Measurements from ENCODE around the gene RAB5IF. TPM values are rescaled to one million over a fixed set of nuclear protein-coding genes. Genes with fewer than 3 reads are reported as not detected.

Gene RAB5IF
- total and polyA plus RNA-seq, 9 of the 15 experiments (the other 6 are each of a cell fraction or from before 2014, with no cell fraction given), result 26.5 to 198 (median 134) TPM

DNA sequence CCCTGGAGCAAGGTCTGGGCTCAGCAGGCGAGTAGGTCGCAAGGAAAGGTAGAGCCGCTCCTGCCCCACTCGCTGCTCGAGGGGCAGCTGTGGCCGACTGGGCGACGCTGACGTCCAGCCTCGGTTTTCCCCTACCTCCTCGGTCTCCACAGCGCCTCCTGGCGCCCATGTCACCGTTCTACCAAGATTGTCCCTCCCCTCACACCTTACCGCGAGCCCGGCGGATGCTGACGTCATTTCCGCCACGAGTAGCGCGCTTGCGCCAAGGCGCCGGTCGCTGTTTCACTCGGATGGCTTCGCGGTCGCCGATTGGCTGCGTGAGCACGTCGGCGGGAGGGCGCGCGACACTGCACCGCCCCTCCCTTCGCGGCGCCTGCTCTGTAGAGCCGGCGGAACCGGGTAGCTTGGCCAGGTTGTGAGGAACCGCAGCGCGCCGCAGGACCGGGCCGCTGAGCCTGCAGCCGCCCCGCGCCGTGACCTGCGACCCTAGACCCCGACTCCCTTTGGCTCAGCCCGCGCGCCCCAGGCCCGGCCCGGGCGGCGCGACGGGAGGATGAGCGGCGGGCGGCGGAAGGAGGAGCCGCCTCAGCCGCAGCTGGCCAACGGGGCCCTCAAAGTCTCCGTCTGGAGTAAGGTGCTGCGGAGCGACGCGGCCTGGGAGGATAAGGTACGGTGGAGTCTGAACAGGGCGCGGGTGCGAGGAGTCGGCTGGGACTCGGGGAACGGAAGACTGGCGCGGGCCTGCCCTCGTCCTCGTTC lies at the start of gene RAB5IF (continued):
- TF ChIP-seq, protein P1, sequence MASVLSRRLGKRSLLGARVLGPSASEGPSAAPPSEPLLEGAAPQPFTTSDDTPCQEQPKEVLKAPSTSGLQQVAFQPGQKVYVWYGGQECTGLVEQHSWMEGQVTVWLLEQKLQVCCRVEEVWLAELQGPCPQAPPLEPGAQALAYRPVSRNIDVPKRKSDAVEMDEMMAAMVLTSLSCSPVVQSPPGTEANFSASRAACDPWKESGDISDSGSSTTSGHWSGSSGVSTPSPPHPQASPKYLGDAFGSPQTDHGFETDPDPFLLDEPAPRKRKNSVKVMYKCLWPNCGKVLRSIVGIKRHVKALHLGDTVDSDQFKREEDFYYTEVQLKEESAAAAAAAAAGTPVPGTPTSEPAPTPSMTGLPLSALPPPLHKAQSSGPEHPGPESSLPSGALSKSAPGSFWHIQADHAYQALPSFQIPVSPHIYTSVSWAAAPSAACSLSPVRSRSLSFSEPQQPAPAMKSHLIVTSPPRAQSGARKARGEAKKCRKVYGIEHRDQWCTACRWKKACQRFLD (CRISPR knock-in tag; IDR thresholded peaks at IDR 0.05), result peak; percentile 86
- TF ChIP-seq ZFP30 (CRISPR knock-in tag; IDR thresholded peaks at IDR 0.05; ENCODE audit: borderline replicate concordance) (no peak), ZNF274 (IDR thresholded peaks at IDR 0.05; ENCODE audit: borderline replicate concordance, low read depth, low read length) (no peak), CREBBP (IDR thresholded peaks at IDR 0.05; ENCODE audit: low read depth, low read length) (no peak), ZNF12 (CRISPR knock-in tag; IDR thresholded peaks at IDR 0.05) (0 out of 2 replicates have a peak, but pooled peaks have one; percentile 16), ZBTB8A (IDR thresholded peaks at IDR 0.05; ENCODE audit: partially characterized antibody) (no peak), RNF2 (IDR thresholded peaks at IDR 0.05) (peak; percentile 65), NFRKB (IDR thresholded peaks at IDR 0.05; ENCODE audit: low read depth) (no peak), TRIM28 (IDR thresholded peaks at IDR 0.05) (no peak; the same call in 1 of the 2 replicates), CBX2 (IDR thresholded peaks at IDR 0.05; ENCODE audit: insufficient read depth, low read length, poor library complexity, severe bottlenecking) (no peak), PPARD (CRISPR knock-in tag; IDR thresholded peaks at IDR 0.05) (no peak), HMG20A (CRISPR knock-in tag; conservative IDR thresholded peaks at IDR 0.05) (no peak), GTF2A2 (tag; IDR thresholded peaks at IDR 0.05) (no peak), OTX1 (CRISPR knock-in tag; IDR thresholded peaks at IDR 0.05) (no peak)
- TF ChIP-seq, protein P2, sequence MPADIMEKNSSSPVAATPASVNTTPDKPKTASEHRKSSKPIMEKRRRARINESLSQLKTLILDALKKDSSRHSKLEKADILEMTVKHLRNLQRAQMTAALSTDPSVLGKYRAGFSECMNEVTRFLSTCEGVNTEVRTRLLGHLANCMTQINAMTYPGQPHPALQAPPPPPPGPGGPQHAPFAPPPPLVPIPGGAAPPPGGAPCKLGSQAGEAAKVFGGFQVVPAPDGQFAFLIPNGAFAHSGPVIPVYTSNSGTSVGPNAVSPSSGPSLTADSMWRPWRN (IDR thresholded peaks at IDR 0.05; ENCODE audit: low read depth), result no peak
- TF ChIP-seq, protein P3, sequence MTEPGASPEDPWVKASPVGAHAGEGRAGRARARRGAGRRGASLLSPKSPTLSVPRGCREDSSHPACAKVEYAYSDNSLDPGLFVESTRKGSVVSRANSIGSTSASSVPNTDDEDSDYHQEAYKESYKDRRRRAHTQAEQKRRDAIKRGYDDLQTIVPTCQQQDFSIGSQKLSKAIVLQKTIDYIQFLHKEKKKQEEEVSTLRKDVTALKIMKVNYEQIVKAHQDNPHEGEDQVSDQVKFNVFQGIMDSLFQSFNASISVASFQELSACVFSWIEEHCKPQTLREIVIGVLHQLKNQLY (CRISPR knock-in tag; conservative IDR thresholded peaks at IDR 0.05), result no peak
- TF ChIP-seq, protein P4, sequence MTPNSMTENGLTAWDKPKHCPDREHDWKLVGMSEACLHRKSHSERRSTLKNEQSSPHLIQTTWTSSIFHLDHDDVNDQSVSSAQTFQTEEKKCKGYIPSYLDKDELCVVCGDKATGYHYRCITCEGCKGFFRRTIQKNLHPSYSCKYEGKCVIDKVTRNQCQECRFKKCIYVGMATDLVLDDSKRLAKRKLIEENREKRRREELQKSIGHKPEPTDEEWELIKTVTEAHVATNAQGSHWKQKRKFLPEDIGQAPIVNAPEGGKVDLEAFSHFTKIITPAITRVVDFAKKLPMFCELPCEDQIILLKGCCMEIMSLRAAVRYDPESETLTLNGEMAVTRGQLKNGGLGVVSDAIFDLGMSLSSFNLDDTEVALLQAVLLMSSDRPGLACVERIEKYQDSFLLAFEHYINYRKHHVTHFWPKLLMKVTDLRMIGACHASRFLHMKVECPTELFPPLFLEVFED (CRISPR knock-in tag; conservative IDR thresholded peaks at IDR 0.05), result no peak
- TF ChIP-seq, protein P5, sequence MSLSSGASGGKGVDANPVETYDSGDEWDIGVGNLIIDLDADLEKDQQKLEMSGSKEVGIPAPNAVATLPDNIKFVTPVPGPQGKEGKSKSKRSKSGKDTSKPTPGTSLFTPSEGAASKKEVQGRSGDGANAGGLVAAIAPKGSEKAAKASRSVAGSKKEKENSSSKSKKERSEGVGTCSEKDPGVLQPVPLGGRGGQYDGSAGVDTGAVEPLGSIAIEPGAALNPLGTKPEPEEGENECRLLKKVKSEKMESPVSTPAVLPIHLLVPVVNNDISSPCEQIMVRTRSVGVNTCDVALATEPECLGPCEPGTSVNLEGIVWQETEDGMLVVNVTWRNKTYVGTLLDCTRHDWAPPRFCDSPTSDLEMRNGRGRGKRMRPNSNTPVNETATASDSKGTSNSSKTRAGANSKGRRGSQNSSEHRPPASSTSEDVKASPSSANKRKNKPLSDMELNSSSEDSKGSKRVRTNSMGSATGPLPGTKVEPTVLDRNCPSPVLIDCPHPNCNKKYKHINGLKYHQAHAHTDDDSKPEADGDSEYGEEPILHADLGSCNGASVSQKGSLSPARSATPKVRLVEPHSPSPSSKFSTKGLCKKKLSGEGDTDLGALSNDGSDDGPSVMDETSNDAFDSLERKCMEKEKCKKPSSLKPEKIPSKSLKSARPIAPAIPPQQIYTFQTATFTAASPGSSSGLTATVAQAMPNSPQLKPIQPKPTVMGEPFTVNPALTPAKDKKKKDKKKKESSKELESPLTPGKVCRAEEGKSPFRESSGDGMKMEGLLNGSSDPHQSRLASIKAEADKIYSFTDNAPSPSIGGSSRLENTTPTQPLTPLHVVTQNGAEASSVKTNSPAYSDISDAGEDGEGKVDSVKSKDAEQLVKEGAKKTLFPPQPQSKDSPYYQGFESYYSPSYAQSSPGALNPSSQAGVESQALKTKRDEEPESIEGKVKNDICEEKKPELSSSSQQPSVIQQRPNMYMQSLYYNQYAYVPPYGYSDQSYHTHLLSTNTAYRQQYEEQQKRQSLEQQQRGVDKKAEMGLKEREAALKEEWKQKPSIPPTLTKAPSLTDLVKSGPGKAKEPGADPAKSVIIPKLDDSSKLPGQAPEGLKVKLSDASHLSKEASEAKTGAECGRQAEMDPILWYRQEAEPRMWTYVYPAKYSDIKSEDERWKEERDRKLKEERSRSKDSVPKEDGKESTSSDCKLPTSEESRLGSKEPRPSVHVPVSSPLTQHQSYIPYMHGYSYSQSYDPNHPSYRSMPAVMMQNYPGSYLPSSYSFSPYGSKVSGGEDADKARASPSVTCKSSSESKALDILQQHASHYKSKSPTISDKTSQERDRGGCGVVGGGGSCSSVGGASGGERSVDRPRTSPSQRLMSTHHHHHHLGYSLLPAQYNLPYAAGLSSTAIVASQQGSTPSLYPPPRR (CRISPR knock-in tag; IDR thresholded peaks at IDR 0.05; ENCODE audit: borderline replicate concordance), result no peak

Measured in K562 (cell line).